ENCODE measurements around the gene TNS4.

The TNS4 gene

GRCh38 chr17:40471846-40472732, 29.3 kb downstream of the TNS4 start:
- DNase-seq = no peak

DNA sequence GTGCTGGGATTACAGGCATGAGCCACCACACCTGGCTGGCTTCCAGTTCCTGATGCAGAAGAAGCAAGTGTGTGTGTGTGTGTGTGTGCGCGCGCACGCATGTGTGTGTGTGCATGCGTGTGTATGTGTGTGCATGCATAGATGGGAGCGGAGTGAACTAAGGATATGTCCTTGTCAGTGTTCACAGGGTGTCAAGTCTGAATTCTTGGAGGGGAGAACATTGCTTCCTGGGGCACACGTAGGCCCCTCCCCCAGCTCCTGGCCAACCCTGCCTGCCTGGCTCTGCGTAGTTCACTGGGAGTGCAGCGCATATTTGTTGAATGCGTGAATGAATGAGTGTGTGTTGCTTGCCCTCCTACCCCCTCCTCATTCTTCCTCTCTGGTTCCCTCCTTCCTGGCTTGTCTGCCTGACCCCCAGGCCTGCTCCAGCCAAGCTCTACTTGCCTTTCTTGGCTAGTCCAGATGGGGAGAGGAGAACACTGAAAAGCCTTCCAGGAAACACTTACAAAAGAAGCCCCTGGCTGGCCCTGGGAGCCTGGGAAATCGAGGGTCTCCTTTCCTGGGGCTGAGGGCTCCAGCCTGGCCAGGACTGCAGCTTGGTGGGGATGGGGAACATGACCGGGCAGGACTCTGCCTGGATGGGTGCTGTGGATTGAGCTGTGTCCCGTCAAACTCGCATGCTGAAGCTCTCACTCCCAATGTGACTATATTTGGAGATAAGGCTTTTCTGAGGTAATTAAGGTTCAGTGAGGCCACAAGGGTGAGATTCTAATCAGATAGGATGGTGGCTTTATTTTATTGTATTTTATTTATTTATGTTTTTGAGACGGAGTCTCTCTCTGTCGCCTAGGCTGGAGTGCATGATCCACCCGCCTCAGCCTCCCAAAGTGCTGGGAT, 30.2 kb downstream of the TNS4 start:
- DNase-seq = no peak

DNA sequence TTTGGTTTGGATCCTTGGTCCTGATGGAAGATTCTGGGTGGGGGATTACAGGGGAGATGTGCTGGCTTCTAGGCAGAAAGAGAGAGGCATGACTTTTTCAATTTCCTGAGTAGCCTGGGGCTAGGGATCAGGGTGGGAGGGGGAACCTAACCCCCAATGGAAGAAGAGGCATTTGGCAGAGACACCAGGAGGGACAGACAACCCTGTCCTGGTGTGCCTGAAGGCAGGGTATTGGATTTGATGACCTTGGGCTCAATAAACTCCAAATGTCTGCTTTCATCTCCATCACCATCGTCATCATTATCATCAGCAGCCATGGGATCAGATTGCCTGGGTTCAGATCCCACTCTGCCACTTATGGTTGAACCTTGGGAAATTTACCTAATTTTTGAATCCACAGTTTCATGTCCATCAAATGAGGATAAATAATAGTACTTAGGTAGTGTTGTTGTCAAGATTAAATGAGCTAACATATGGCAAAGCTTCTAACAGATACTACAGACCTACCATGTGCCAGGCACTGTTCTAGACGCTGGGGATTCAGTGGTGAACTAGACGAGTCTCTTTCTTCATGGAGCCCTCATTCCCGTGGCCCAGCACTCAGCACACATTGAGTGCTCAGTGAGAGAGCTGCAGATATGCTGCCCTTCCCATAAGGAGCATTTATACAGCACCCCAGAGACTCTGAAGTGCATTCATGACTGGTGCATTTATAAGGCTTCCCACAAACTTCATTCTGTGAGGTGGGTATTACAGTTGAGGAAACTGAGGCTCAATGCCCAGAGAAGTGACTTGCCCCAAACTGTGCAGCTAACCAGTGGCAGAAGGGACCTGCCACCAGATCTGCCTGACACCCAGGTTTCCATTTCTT, 31.4 kb downstream of the TNS4 start:
- DNase-seq = no peak

DNA sequence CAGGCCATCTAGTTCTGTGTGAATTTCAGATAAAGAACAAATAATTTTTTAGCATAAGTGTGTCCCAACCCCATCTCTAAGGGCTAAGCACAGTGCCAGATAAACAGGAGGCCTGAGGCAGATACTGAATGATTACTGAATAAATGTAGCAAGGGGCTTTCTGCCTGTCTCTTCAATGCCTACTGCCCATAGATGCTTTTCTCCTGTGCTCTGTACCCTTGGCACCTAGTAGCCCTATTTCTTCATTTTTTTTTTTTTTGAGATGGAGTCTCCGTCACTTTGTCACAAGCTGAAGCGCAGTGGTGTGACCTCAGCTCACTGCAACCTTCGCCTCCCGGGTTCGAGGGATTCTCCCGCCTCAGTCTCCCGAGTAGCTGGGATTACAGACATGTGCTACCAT, 32.9 kb downstream of the TNS4 start:
- DNase-seq = no peak

GRCh38 chr17:40467281-40467867, 34.0 kb downstream of the TNS4 start:
- no peak for DNase-seq

DNA sequence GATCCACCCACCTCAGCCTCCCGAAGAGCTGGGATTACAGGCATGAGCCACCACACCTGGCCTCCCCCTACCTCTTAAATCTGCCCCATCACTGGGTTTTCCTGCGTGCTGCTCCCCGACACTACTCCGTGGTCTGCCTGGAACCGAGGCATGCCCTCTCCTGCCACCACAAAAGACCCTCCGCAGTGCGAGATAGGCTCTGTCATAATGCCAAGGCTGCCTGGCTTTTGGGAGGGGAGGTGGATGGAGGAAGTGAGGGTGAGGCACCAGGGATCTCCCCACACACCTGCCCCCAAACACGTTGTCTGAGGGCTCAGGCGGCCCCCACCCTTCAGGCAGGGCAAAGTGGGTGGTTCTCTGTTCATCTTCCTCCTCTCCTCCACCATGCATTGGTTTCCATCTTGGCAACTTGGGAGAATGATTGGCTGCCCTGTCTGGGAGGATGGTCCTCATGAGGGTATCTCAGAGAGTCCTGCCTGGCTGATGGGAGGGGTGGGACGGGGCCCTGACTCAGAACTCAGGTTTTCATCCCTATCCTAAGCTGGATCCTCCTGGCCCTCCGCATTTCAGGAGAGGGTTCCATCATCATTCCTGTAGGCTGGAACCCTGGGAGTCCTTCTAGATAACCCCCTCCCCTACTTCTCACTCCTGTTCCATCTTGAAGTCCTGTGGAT, 35.0 kb downstream of the TNS4 start:
- DNase-seq = no peak

DNA sequence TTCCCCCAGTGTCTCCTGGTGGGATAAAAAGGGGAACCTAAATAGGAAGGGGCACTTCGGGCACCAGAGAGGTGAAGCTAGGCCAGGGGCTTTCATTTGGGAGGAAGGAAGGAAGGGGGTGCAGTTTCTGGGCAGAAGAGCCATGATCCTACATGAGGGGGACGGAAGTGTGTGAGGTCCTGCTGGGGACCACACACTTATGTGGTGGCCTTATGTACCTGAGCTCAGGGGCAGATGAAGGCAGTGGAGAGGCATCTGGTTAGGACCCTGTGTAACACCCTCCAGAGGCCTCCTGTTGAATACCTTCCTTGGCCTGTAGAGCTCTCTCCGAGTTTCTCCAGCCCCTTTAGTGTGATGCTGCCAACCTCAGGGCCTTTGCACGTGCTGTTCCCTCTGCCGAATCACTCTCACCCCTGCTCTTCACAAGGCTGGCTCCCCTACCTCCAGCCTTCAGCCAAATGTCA, 37.0 kb downstream of the TNS4 start:
- no peak for DNase-seq

DNA sequence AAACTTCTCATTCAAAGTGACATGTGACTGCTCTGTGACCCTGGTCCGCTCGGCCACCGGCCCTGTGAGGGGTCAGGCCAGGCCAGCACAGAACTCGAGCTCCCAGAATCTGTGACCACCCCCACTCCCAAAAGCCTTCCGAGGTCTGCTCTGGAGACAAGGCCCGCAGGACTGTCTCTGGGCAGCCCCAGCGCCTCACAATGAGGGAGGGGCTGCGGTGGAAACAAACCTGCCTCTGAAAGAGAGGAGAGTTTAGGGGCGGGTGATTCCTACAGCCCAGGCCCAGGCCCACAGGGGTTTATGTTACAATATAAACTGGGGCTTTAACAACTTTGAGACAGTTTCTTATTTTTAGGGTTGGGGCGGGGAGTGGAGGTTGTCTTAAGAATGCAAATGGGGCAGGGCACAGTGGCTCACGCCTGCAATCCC, 38.3 kb downstream of the TNS4 start:
- no peak for DNase-seq

DNA sequence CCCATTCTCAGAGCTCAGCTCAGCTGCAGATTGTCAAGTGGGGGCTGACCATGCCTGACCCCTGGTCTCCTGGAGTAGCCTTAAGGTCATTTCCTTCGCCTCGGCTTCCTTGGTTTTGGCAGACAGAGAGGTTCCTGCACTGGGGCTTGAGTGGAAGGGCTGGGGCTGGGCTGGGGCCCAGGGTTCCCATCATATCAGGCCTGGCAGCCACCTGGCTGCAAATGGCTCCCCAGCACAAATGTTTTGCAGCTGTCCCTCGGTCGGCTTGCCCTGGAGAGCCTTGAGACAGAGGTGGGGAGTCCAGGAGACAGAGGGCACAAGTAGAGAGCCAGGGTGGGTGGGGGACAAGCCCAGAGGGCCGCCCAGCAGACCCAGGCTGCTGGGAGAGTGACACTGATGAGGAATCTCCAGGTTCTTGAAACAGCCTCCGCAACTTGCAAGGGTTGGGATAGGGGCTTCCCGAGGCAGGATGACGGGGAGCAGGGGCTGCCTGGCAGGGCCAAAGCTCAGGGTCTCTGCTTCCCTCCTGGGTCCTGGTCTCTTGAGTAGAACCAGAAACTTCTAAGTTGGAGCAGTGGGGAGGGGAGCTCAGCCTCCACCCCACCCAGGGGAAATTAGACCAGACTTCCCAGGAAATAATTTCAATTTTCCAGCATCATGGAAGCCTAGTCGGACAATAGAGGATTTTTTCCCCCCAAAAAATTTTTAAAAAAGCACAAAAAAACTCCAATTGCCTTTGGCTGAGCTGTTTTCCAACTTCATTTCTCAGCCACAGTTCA, 38.9 kb downstream of the TNS4 start:
- no peak for DNase-seq

GRCh38 chr17:40461732-40462342, 39.6 kb downstream of the TNS4 start:
- DNase-seq = no peak

DNA sequence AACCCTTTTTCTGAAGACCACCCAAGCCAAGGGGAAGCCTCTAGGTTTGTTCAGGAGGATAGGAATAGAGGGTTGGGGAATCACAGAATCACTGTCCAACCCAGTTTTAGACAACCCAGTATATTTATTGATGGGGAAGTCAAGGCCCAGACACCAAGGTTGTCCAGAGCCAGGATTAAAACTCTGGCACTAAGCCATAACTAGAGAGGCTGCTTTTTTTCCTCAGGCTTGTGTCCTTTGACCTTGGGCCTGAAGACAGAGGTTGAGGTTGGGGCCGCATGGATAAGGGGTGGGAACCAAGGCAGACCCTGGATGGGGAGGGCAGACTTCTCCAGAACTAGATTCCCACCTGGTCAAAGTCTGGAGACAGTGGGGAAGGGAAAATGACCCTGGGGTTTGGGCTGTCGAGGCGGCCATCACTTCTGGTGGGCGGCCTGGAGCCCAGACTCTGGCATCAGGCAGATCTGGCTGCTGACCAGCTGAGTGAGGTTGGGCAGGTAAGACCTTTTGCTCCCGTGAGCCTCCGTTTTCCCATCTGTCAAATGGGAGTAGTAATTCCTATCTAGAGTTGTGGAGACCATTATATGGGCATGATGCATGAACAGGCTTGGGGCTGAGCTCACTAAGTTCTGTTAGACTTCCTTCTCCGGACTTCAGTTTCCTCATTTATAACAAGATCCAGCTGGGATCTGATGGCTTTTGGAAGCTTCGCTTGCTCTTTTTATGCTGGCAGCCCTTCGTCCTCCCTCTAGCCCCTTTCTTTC, 40.3 kb downstream of the TNS4 start:
- DNase-seq = no peak

- DNase-seq = no peak
Measured at GRCh38 chr17:40460604-40460967, 40.8 kb downstream of the TNS4 start.

DNA sequence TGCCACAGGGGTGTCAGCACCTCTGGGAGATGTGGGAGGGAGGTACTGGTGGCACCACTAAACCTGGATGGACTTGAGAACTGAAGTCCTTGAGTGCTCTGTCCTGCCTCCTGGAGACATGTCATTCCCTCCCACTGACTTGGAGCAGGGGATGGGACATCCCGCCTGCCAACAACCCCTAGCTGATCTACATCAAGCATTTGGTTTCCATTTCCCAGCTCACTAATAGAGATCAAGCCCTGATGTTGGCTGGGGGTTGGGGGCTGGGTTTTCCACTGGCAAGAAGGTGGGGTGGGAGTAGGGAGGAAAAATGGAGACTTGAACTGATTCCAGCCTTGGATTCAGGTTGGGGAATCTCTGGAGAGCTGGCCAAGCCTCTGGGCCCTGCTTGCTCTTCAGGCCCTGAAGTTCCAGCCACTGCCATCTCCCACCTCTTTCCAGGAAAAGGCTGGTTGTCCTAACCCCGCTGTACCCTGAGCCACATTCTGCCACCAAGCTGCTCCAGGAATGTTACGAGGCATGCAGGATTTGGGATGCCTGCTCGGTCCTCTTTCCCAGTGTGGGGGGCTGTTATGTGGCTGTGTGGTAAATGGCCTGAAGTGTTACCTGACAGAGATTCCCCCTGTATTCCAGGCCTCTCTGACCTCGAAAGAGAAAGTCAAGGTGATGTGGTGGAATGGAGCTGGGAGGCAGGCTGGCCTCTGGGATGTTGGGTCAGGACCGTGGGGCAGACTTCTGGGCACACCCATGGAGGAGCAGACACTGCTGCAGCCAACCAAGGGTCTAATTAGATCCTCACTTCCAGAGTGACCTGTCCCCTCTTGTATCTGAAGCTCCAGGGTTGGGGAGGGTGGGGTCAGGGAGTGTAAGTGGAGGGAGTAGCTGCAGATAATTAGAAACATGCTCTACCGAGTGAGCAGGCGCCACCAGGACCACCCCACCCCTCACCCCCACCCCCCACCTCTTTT, 41.5 kb downstream of the TNS4 start:
- DNase-seq = no peak

DNA sequence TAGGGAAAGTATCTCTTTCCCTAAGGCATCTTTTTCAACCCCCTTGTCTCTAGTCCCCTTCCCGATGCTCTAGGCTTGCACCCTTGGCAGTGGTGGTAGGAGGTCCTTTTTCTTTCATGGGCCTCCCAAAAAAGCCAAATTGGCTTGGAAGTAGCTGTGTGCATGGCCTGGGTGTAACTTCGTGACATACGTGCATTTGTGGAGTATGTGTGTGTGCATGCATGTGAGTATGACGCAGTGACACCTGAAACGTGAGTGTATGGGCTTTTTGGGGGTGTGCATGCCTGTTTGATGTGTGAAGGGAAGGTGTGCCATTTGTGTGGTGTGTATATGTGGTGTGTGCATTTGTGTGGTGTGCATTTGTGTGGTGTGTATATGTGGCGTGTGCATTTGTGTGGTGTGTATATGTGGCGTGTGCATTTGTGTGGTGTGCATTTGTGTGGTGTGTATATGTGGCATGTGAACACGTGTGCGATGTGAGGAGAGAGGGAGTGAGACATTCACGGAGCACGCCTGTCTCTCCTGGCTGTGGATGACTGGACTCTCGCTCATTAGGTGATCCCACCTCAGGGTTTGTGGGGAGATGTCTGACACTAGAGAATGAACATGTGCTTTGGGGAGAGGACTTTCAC, 42.5 kb downstream of the TNS4 start:
- DNase-seq = no peak

- DNase-seq = no peak
Measured at GRCh38 chr17:40457964-40458791, 43.2 kb downstream of the TNS4 start.

GRCh38 chr17:40457369-40457768, 44.1 kb downstream of the TNS4 start:
- no peak for DNase-seq

GRCh38 chr17:40456396-40456951, 44.9 kb downstream of the TNS4 start:
- DNase-seq = no peak
